Measurements from ENCODE around the gene NKX3-2.

Gene NKX3-2

GRCh38 chr4:13546142-13546940, 2.0 kb upstream of the NKX3-2 start:
- DNase-seq (ENCODE audit: low read depth in 1 of 2, low spot score in 1 of 2), result no peak

- no peak for DNase-seq (ENCODE audit: low read depth in 1 of 2, low spot score in 1 of 2)
These were observed 1.1 kb upstream of the NKX3-2 start for GRCh38 chr4:13545394-13545808.

GRCh38 chr4:13544606-13545393, 492 bp upstream of the NKX3-2 start:
- DNase-seq (ENCODE audit: low read depth in 1 of 2, low spot score in 1 of 2), result no peak

GRCh38 chr4:13543032-13543838, 1.1 kb downstream of the NKX3-2 start:
- DNase-seq (ENCODE audit: low read depth in 1 of 2, low spot score in 1 of 2), result no peak

GRCh38 chr4:13542577-13543031, 1.7 kb downstream of the NKX3-2 start:
- no peak for DNase-seq (ENCODE audit: low read depth in 1 of 2, low spot score in 1 of 2)

GRCh38 chr4:13541720-13542576, 2.4 kb downstream of the NKX3-2 start:
- DNase-seq (ENCODE audit: low read depth in 1 of 2, low spot score in 1 of 2), result no peak

- no peak for DNase-seq (ENCODE audit: low read depth in 1 of 2, low spot score in 1 of 2)
These were observed 3.1 kb downstream of the NKX3-2 start for GRCh38 chr4:13541176-13541604.

GRCh38 chr4:13540446-13541175, 3.7 kb downstream of the NKX3-2 start:
- no peak for DNase-seq (ENCODE audit: low read depth in 1 of 2, low spot score in 1 of 2)

GRCh38 chr4:13539619-13540445, 4.5 kb downstream of the NKX3-2 start:
- DNase-seq (ENCODE audit: low read depth in 1 of 2, low spot score in 1 of 2), result no peak

- no peak for DNase-seq (ENCODE audit: low read depth in 1 of 2, low spot score in 1 of 2)
These were observed 5.2 kb downstream of the NKX3-2 start for GRCh38 chr4:13539047-13539618.

GRCh38 chr4:13538427-13538973, 5.8 kb downstream of the NKX3-2 start:
- no peak for DNase-seq (ENCODE audit: low read depth in 1 of 2, low spot score in 1 of 2)

GRCh38 chr4:13537832-13538177, 6.5 kb downstream of the NKX3-2 start:
- DNase-seq (ENCODE audit: low read depth in 1 of 2, low spot score in 1 of 2), result no peak

- DNase-seq (ENCODE audit: low read depth in 1 of 2, low spot score in 1 of 2), result no peak
These were observed 7.1 kb downstream of the NKX3-2 start for GRCh38 chr4:13537011-13537831.

GRCh38 chr4:13536607-13537006, 7.7 kb downstream of the NKX3-2 start:
- no peak for DNase-seq (ENCODE audit: low read depth in 1 of 2, low spot score in 1 of 2)

- DNase-seq (ENCODE audit: low read depth in 1 of 2, low spot score in 1 of 2), result no peak
These were observed 8.5 kb downstream of the NKX3-2 start for GRCh38 chr4:13535708-13536361.

- no peak for DNase-seq (ENCODE audit: low read depth in 1 of 2, low spot score in 1 of 2)
These were observed 9.2 kb downstream of the NKX3-2 start for GRCh38 chr4:13535118-13535517.
